Activated naive CD4-positive, alpha-beta T cell treated with anti-CD3 and anti-CD28 coated beads, Interleukin-2, amount 50 U/mL, for 24 hours (primary cell): ENCODE measurements around the gene RAI1.

ENCODE experiments used
- H3K27ac Mint-ChIP-seq: one replicate; pipeline ENCODE4 v1.8.0; 2021; ENCODE audit warnings: mild to moderate bottlenecking, mixed read lengths
- H3K27me3 Mint-ChIP-seq: one replicate; pipeline ENCODE4 v1.8.0; 2021; ENCODE audit warnings: mixed read lengths
- H3K36me3 Mint-ChIP-seq: one replicate; pipeline ENCODE4 v1.8.0; 2021; ENCODE audit warnings: mixed read lengths
- H3K4me1 Mint-ChIP-seq: one replicate; pipeline ENCODE4 v1.8.0; 2021; ENCODE audit warnings: mixed read lengths
- H3K4me3 Mint-ChIP-seq: one replicate; pipeline ENCODE4 v1.8.0; 2021; ENCODE audit warnings: mild to moderate bottlenecking, mixed read lengths
- H3K9me3 Mint-ChIP-seq: one replicate; pipeline ENCODE4 v1.8.0; 2021; ENCODE audit warnings: mixed read lengths

The RAI1 gene

GRCh38 chr17:17650959-17651358, 30.3 kb upstream of the RAI1 start:
- Mint-ChIP-seq H3K4me1 (no peaks in the 10 kb centered on the region), H3K9me3 (peaks cover 4% of the 10 kb centered on the region), H3K27ac (no peak overlapping the region), H3K27me3 (no peaks in the 10 kb centered on the region), H3K36me3 (peaks cover 3% of the 10 kb centered on the region), H3K4me3 (no peak overlapping the region)

GRCh38 chr17:17653343-17653742, 27.9 kb upstream of the RAI1 start:
- H3K36me3 Mint-ChIP-seq, result peaks cover 3% of the 10 kb centered on the region
- H3K4me3 Mint-ChIP-seq, result no peak overlapping the region
- no peaks in the 10 kb centered on the region for H3K4me1 Mint-ChIP-seq
- H3K27ac Mint-ChIP-seq, result no peak overlapping the region
- no peaks in the 10 kb centered on the region for H3K27me3 Mint-ChIP-seq
- H3K9me3 Mint-ChIP-seq, result peaks cover 4% of the 10 kb centered on the region

- Mint-ChIP-seq H3K27me3 (no peaks in the 10 kb centered on the region), H3K36me3 (peaks cover 5% of the 10 kb centered on the region), H3K27ac (no peak overlapping the region), H3K4me3 (no peak overlapping the region), H3K4me1 (peaks cover 12% of the 10 kb centered on the region), H3K9me3 (peaks cover 16% of the 10 kb centered on the region)
Measured at GRCh38 chr17:17659340-17659739, 21.9 kb upstream of the RAI1 start.

- Mint-ChIP-seq H3K36me3 (peaks cover 3% of the 10 kb centered on the region), H3K4me1 (peaks cover 12% of the 10 kb centered on the region), H3K27ac (peak overlapping the region; percentile 35)
Measured at GRCh38 chr17:17661134-17661533, 20.1 kb upstream of the RAI1 start.

GRCh38 chr17:17661834-17662385, 19.3 kb upstream of the RAI1 start:
- peaks cover 12% of the 10 kb centered on the region for H3K9me3 Mint-ChIP-seq
- H3K36me3 Mint-ChIP-seq, result peaks cover 3% of the 10 kb centered on the region
- H3K27ac Mint-ChIP-seq, result no peak overlapping the region
- H3K27me3 Mint-ChIP-seq, result no peaks in the 10 kb centered on the region
- H3K4me1 Mint-ChIP-seq, result peaks cover 12% of the 10 kb centered on the region
- no peak overlapping the region for H3K4me3 Mint-ChIP-seq

More at GRCh38 chr17:17661134-17661533, 20.1 kb upstream of the RAI1 start:
- H3K9me3 Mint-ChIP-seq, result peaks cover 12% of the 10 kb centered on the region
- H3K4me3 Mint-ChIP-seq, result no peak overlapping the region
- H3K27me3 Mint-ChIP-seq, result no peaks in the 10 kb centered on the region

GRCh38 chr17:17663160-17664063, 17.8 kb upstream of the RAI1 start:
- peak overlapping the region; percentile 68 for H3K4me3 Mint-ChIP-seq
- H3K4me1 Mint-ChIP-seq, result peaks cover 12% of the 10 kb centered on the region
- H3K27ac Mint-ChIP-seq, result no peak overlapping the region
- peaks cover 12% of the 10 kb centered on the region for H3K9me3 Mint-ChIP-seq
- no peaks in the 10 kb centered on the region for H3K27me3 Mint-ChIP-seq
- peaks cover 3% of the 10 kb centered on the region for H3K36me3 Mint-ChIP-seq

GRCh38 chr17:17664064-17664452, 17.2 kb upstream of the RAI1 start:
- H3K36me3 Mint-ChIP-seq, result peaks cover under 1% of the 10 kb centered on the region
- peaks cover 8% of the 10 kb centered on the region for H3K9me3 Mint-ChIP-seq
- H3K27ac Mint-ChIP-seq, result no peak overlapping the region
- no peak overlapping the region for H3K4me3 Mint-ChIP-seq
- H3K4me1 Mint-ChIP-seq, result peaks cover 12% of the 10 kb centered on the region
- H3K27me3 Mint-ChIP-seq, result no peaks in the 10 kb centered on the region

GRCh38 chr17:17665255-17665654, 16.0 kb upstream of the RAI1 start:
- no peaks in the 10 kb centered on the region for H3K36me3 Mint-ChIP-seq
- peaks cover 12% of the 10 kb centered on the region for H3K4me1 Mint-ChIP-seq
- no peak overlapping the region for H3K27ac Mint-ChIP-seq
- no peaks in the 10 kb centered on the region for H3K27me3 Mint-ChIP-seq
- H3K9me3 Mint-ChIP-seq, result no peaks in the 10 kb centered on the region
- H3K4me3 Mint-ChIP-seq, result no peak overlapping the region

- Mint-ChIP-seq H3K9me3 (no peaks in the 10 kb centered on the region), H3K27ac (no peak overlapping the region), H3K27me3 (no peaks in the 10 kb centered on the region), H3K36me3 (no peaks in the 10 kb centered on the region), H3K4me1 (peaks cover 16% of the 10 kb centered on the region), H3K4me3 (no peak overlapping the region)
Measured at GRCh38 chr17:17666111-17666714, 15.0 kb upstream of the RAI1 start.

GRCh38 chr17:17667231-17667630, 14.0 kb upstream of the RAI1 start:
- Mint-ChIP-seq H3K27me3 (no peaks in the 10 kb centered on the region), H3K36me3 (no peaks in the 10 kb centered on the region), H3K4me3 (no peak overlapping the region), H3K27ac (no peak overlapping the region), H3K4me1 (peaks cover 22% of the 10 kb centered on the region), H3K9me3 (no peaks in the 10 kb centered on the region)

GRCh38 chr17:17667947-17668346, 13.3 kb upstream of the RAI1 start:
- H3K27ac Mint-ChIP-seq, result no peak overlapping the region
- H3K27me3 Mint-ChIP-seq, result no peaks in the 10 kb centered on the region
- peaks cover 27% of the 10 kb centered on the region for H3K4me1 Mint-ChIP-seq
- no peaks in the 10 kb centered on the region for H3K36me3 Mint-ChIP-seq
- no peak overlapping the region for H3K4me3 Mint-ChIP-seq
- no peaks in the 10 kb centered on the region for H3K9me3 Mint-ChIP-seq

- H3K36me3 Mint-ChIP-seq, result no peaks in the 10 kb centered on the region
- H3K9me3 Mint-ChIP-seq, result no peaks in the 10 kb centered on the region
- no peak overlapping the region for H3K27ac Mint-ChIP-seq
- H3K4me3 Mint-ChIP-seq, result no peak overlapping the region
- H3K4me1 Mint-ChIP-seq, result peaks cover 24% of the 10 kb centered on the region
- no peaks in the 10 kb centered on the region for H3K27me3 Mint-ChIP-seq
Measured at GRCh38 chr17:17668358-17668757, 12.9 kb upstream of the RAI1 start.

GRCh38 chr17:17668775-17669579, 12.3 kb upstream of the RAI1 start:
- no peaks in the 10 kb centered on the region for H3K36me3 Mint-ChIP-seq
- H3K27me3 Mint-ChIP-seq, result no peaks in the 10 kb centered on the region
- H3K27ac Mint-ChIP-seq, result no peak overlapping the region
- H3K9me3 Mint-ChIP-seq, result no peaks in the 10 kb centered on the region
- H3K4me3 Mint-ChIP-seq, result no peak overlapping the region
- H3K4me1 Mint-ChIP-seq, result peaks cover 19% of the 10 kb centered on the region

- H3K27ac Mint-ChIP-seq, result no peak overlapping the region
- no peak overlapping the region for H3K4me3 Mint-ChIP-seq
- no peaks in the 10 kb centered on the region for H3K27me3 Mint-ChIP-seq
- no peaks in the 10 kb centered on the region for H3K9me3 Mint-ChIP-seq
- H3K4me1 Mint-ChIP-seq, result peaks cover 19% of the 10 kb centered on the region
- H3K36me3 Mint-ChIP-seq, result no peaks in the 10 kb centered on the region
Measured at GRCh38 chr17:17669580-17670235, 11.6 kb upstream of the RAI1 start.

GRCh38 chr17:17670701-17671305, 10.5 kb upstream of the RAI1 start:
- Mint-ChIP-seq H3K36me3 (no peaks in the 10 kb centered on the region), H3K27ac (no peak overlapping the region), H3K4me3 (no peak overlapping the region), H3K4me1 (peaks cover 21% of the 10 kb centered on the region), H3K9me3 (no peaks in the 10 kb centered on the region), H3K27me3 (no peaks in the 10 kb centered on the region)
